A549 treated with Mapracorat at 1 μM for 4 hours (cell line): ENCODE results near the gene GNPTG. TPM values are rescaled to one million over a fixed set of nuclear protein-coding genes. Genes with fewer than 3 reads are reported as not detected.

Experiments used
- total RNA-seq: library from RNA; stranded (reverse); fragments of 200-300 nt; extraction: Qiagen RNA extraction; gene quantifications from 5 replicates; pipeline ENCODE4 v1.2.3, GENCODE V29; 2022

Gene GNPTG
- total RNA-seq, result 24.6 to 38.0 TPM (median 35.0 TPM) in 5 replicates

GRCh38 chr16:1351582-1352362, at the start of gene GNPTG, which contains the start of gene TSR3:
Gene GNPTG (plus strand): TSS chr16:1351931. CDS start chr16:1351966, 35 bp downstream.
Gene TSR3 (minus strand): TSS chr16:1351878. CDS start chr16:1351804, 74 bp downstream.

GRCh38 chr16:1308977-1309885, 42.5 kb upstream of the GNPTG start, which contains the start of gene UBE2I:
Gene UBE2I (plus strand): TSS chr16:1309636. CDS start chr16:1314031, 4,395 bp downstream.

GRCh38 chr16:1333149-1333812, 18.4 kb upstream of the GNPTG start, which contains the start of gene BAIAP3:
Gene BAIAP3 (plus strand): TSS chr16:1333645. CDS start chr16:1338550, 4,905 bp downstream.

Other genes with a start within 250 kb of the GNPTG start
- gene CACNA1H, start 198.8 kb upstream of the GNPTG start, total RNA-seq, result 9.8 to 17.8 TPM (median 15.9 TPM) in 5 replicates
- gene TPSG1, start 126.7 kb upstream of the GNPTG start, total RNA-seq, result not detected in 5 replicates
- not detected in 5 replicates for gene TPSB2, start 121.7 kb upstream of the GNPTG start, total RNA-seq
- gene TPSAB1, start 111.2 kb upstream of the GNPTG start, total RNA-seq, result 0.15 TPM in 1 of 5 replicates, not detected in the others
- gene TPSD1, start 95.9 kb upstream of the GNPTG start, total RNA-seq, result 0.11 TPM in 1 of 5 replicates, not detected in the others
- gene UBE2I, start 42.3 kb upstream of the GNPTG start, total RNA-seq, result 154 to 191 TPM (median 162 TPM) in 5 replicates
- 0.49 to 1.4 TPM (median 1.00 TPM) in 5 replicates for gene BAIAP3, start 18.3 kb upstream of the GNPTG start, total RNA-seq
- 56.9 to 97.4 TPM (median 93.0 TPM) in 5 replicates for gene TSR3, start 53 bp upstream of the GNPTG start, total RNA-seq
- gene UNKL, start 62.8 kb downstream of the GNPTG start, total RNA-seq, result 17.0 to 35.5 TPM (median 32.0 TPM) in 5 replicates
- gene UQCC4, start 68.8 kb downstream of the GNPTG start, total RNA-seq, result 32.7 to 37.9 TPM (median 36.1 TPM) in 5 replicates
- not detected in 5 replicates for gene PERCC1, start 79.1 kb downstream of the GNPTG start, total RNA-seq
- 0.20 to 0.81 TPM (median 0.32 TPM) in 5 replicates for gene CCDC154, start 92.6 kb downstream of the GNPTG start, total RNA-seq
- 45.9 to 78.5 TPM (median 73.6 TPM) in 5 replicates for gene CLCN7, start 123.1 kb downstream of the GNPTG start, total RNA-seq
- gene PTX4, start 137.0 kb downstream of the GNPTG start, total RNA-seq, result not detected in 5 replicates
- 21.9 to 44.1 TPM (median 39.5 TPM) in 5 replicates for gene TELO2, start 141.4 kb downstream of the GNPTG start, total RNA-seq
- 0.17 to 0.20 TPM in 2 of 5 replicates, not detected in the others for gene TMEM204, start 181.7 kb downstream of the GNPTG start, total RNA-seq